GM12801 (cell line): ENCODE results near the gene CUBN.

Experiments
- TF ChIP-seq, protein P1 (sequence below): IDR thresholded peaks from one replicate; pipeline ENCODE4 v1.5.1; 2011; ENCODE audit warnings: control low read depth; ENCODE audit not compliant: insufficient read length; ENCODE audit errors: extremely low read depth

Gene CUBN

DNA sequence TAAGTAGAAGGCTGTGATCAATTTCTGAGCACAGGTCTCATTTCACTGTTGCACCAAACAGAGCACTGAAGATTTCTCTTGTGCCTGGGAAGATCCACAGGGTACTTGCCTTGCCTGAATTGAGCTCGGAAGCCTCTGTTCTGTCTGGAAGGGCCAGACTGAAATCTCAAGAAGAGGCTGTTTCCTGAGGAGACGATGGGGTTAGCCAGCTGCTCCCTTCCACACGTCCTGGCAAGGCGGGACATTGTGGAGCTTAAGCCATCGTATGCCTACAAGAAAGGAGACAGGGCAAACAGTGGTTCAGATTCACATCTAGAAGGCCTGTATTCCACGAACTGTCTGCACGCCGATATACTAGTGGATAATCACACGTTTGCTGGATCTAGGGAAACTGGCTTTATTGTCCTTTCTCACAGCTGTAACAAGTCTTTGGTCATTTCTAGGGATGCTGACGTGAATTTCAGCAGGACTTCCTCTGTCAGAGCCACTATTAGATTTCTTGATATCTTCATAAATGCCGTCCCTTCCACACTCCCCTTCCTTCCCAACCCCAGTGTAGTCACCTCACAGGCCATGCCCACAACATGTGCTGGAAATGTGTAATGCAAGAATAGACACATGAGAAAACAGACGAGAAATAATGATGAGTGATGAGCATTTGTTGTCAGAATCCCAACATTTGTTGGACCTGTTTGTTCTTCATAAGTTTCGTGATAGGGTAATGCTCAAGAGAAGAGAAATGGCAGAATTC lies 175.2 kb downstream of the CUBN start:
- TF ChIP-seq, protein P1, sequence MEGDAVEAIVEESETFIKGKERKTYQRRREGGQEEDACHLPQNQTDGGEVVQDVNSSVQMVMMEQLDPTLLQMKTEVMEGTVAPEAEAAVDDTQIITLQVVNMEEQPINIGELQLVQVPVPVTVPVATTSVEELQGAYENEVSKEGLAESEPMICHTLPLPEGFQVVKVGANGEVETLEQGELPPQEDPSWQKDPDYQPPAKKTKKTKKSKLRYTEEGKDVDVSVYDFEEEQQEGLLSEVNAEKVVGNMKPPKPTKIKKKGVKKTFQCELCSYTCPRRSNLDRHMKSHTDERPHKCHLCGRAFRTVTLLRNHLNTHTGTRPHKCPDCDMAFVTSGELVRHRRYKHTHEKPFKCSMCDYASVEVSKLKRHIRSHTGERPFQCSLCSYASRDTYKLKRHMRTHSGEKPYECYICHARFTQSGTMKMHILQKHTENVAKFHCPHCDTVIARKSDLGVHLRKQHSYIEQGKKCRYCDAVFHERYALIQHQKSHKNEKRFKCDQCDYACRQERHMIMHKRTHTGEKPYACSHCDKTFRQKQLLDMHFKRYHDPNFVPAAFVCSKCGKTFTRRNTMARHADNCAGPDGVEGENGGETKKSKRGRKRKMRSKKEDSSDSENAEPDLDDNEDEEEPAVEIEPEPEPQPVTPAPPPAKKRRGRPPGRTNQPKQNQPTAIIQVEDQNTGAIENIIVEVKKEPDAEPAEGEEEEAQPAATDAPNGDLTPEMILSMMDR = no peak

DNA sequence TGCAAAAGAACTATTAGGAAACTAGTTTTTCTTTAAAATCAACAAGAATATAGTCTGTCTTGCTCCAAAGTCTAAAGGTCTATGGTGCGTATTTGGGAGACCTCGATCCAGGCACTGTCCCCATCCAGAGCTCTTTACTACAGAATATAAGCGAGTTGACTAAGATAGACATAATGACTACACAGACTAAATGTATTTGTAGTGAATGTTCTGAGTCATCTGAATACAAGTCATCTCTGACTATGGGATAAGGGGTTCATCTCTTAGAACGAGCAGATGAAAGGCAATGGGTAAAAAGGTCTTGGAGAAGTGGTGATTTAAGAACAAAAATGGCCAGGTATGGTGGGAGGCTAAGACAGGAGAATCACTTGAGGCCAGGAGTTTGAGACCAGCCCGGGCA lies 176.3 kb downstream of the CUBN start:
- TF ChIP-seq, protein P1 = no peak

DNA sequence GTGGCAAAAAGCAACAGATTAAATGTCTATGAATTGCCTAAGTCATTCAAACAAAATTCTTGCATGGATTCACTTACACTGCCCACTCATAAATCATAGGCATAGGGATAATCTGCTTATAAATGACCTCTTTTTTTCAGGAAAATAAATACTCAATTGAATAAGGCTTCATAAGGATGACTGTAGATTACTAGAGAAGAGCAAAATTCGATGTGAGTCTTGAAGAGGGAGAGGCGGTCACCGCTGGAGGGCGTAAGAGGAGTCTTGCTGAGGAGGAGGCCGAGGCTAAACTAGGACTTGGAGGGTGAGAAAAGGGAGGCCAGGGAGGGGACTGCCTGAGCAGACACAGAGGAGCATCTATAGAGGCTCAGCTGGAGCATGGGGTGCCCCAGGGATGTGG lies 177.0 kb downstream of the CUBN start:
- TF ChIP-seq, protein P1 = no peak

DNA sequence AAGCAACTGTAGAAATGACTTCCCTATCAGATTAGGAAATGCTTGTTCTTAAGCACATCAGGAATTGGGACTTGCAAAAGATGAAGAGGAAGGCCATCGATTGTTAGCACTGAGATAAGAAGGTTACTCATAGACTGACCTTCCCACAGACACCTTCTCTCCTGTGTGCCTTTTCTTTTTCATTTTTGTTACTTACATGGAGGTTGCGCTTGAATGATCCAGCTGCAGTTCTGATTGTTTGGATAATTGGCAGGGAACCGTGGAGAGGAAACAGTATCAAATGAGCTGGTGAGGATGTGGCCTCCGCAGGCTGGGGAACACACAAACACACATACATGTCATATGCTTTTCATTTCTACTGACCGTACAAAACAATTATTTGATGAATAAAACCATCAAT lies 177.5 kb downstream of the CUBN start:
- TF ChIP-seq, protein P1 = no peak

DNA sequence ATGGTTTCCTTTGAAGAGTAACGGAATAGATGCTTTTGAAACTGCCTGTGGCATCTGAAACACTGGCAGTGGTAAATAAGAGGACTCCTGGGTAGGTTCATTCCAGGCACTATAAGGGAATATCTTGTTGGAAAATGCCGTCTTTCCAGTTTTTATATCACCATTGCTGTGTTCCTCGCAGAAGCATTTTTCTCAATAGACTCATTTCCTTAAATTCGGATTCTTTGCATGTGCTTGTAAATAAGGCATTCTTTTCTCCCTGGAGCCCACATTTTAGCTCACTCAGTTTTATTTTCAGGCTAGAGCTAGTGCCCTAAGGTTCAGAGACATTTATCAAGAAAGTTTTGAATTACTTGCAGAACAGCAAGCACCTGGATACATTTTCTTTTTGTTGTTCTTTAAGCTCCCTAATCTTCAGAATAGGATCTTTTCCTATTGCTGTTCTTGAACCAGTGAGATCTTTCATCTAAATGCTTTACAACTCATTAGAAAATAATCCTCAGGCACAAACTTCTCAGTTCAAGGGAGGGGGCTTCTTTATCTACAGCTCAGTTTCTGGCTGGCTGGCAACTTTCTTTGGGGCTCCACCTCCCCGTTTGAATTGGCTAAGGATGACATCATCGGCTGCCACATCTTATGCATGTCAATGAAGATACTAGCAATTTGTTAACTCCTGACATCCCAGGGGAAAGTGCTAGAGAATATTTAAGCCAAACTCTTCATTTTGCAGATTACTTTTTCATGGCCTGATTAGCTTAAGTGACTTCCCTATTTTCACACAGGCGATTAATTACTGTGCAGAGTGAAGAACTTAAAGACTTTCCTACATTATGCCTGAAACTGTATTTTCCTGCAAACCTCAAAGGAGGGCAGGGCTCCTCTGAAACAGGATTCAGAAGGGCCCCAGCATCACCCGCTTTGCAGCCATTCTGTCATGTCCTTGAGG lies 178.7 kb downstream of the CUBN start:
- TF ChIP-seq, protein P1 = no peak

DNA sequence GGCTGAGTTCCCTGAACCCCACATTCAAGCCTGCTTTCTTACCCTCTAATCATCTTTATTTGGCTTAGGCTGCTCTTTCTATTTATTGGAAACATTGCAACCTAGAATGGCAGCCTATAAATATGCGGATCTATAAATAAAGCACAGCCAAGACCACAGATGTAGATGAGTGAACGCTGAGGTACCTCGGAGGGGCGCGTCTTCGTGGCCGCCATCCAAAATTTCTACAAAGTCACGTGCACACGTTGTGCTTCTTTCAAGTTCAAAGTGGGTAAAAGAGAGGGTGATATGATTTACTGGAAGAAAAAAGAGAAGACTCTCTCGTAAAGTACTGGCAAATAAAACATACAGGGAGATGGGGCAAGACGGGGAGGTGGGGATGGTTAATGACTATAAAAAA lies 179.8 kb downstream of the CUBN start:
- TF ChIP-seq, protein P1 = no peak

DNA sequence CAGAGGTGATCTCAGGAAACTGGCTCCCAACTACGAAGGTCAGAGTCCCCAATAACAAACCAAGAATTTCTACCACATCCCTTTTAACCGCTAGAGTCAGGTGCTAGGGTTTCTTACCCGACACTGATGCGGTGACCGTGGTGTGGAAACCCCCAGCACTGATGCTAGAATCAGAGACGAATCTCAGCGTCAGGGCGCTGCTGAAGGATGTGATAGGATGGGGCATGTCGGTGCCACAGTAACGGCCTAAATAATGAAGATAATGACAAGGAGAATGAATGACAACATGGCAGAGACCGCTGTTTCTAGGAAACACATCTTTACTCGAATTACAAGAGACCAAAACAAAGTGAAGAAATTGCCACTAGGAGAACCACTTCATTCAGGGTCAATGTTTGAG lies 181.2 kb downstream of the CUBN start:
- TF ChIP-seq, protein P1 = no peak
